HepG2 (cell line): Measurements from ENCODE around the gene PLIN5. TPM values are rescaled to one million over a fixed set of nuclear protein-coding genes. Genes with fewer than 3 reads are reported as not detected.

Source experiments
- ATAC-seq: fragments of 200-7000 bp; cut with Tn5 transposase; 3 replicates; pipeline ENCODE4 v1.9.1; 2020; ENCODE audit warnings: mild to moderate bottlenecking, moderate library complexity
- BruUV-seq: library from RNA; stranded (reverse); fragments of 400-500 nt; replicated peaks from 2 replicates; lab custom pipeline; 2021; lab: Mats Ljungman, UMichigan
- CTCF ChIA-PET: fragments of 300-600 bp; formaldehyde crosslinking; extraction: SDS; loops from one replicate; lab custom pipeline; 2021; ENCODE audit warnings: low total read pairs, inconsistent platforms, low intra/inter-chr PET ratio; lab: Yijun Ruan, JAX
- POLR2A ChIA-PET: fragments of 350-600 bp; sonication (Branson Sonifier 250); formaldehyde crosslinking; loops from one replicate; lab custom pipeline; 2020; ENCODE audit warnings: antibody characterized with exemption, inconsistent platforms; lab: Yijun Ruan, JAX
- DNase-seq: peaks from one replicate; pipeline ENCODE4 v3.0.0-alpha.2; 2015; ENCODE audit warnings: low spot score
- FAIRE-seq: peaks from 3 replicates; lab custom pipeline; 2011; peaks lifted over from hg19 to GRCh38; lab: Jason Lieb, UNC
- H2AFZ ChIP-seq: one replicate; pipeline ENCODE4 v1.6.1; 2011; ENCODE audit warnings: low read length, inconsistent platforms
- H3K27ac ChIP-seq: fragments of 300-600 bp; 3 replicates; pipeline ENCODE4 v1.8.0; 2011; ENCODE audit warnings: mixed run types, mild to moderate bottlenecking, mixed read lengths, low read length, inconsistent platforms; ENCODE audit not compliant: insufficient read depth; ENCODE audit errors: extremely low read length
- H3K27me3 ChIP-seq, 2 experiments: fragments of 200-600 bp in 1 of 2; 2 replicates in 1 of 2; 3 replicates in 1 of 2; pipeline versions ENCODE4 v1.6.0 to v1.8.0; 2011; ENCODE audit warnings: low read length in 2 of 2, mild to moderate bottlenecking in 2 of 2, moderate library complexity in 2 of 2, inconsistent platforms in 1 of 2; ENCODE audit not compliant: insufficient read depth in 2 of 2, control insufficient read depth in 1 of 2
- H3K36me3 ChIP-seq, 2 experiments: fragments of 200-600 bp in 1 of 2; replicated peaks in 1 of 2; 2 replicates in 1 of 2; 3 replicates in 1 of 2; pipeline versions ENCODE4 v1.5.1 to v1.8.0; 2011; ENCODE audit warnings: low read length in 2 of 2, inconsistent platforms in 1 of 2; ENCODE audit not compliant: insufficient read depth in 2 of 2, control insufficient read depth in 1 of 2
- H3K4me1 ChIP-seq: 2 replicates; pipeline ENCODE4 v1.5.1; 2012; ENCODE audit warnings: low read length, inconsistent platforms; ENCODE audit not compliant: insufficient read depth
- H3K4me2 ChIP-seq: 2 replicates; pipeline ENCODE4 v1.6.0; 2011; ENCODE audit warnings: low read depth, low read length, inconsistent platforms
- H3K4me3 ChIP-seq, 3 experiments: fragments of 200-600 bp in 1 of 3; sonication (generic), shearing (Covaris generic) in 1 of 3; replicated peaks in 1 of 3; 2 replicates each; pipeline ENCODE4 v1.5.1; 2011 to 2016; ENCODE audit warnings: low read length in 3 of 3, inconsistent platforms in 2 of 3, low read depth in 2 of 3, mild to moderate bottlenecking in 2 of 3, control low read depth in 1 of 3, mixed read lengths in 1 of 3; ENCODE audit not compliant: insufficient read depth in 1 of 3
- H3K79me2 ChIP-seq: one replicate; pipeline ENCODE4 v1.6.1; 2011; ENCODE audit warnings: low read length, inconsistent platforms; ENCODE audit not compliant: insufficient read depth
- H3K9ac ChIP-seq: 2 replicates; pipeline ENCODE4 v1.6.0; 2011; ENCODE audit warnings: mild to moderate bottlenecking, low read depth, low read length, inconsistent platforms; ENCODE audit not compliant: insufficient read depth
- H3K9me3 ChIP-seq: 2 replicates; pipeline ENCODE4 v1.5.1; 2012; ENCODE audit warnings: mild to moderate bottlenecking, low read length
- H4K20me1 ChIP-seq: 2 replicates; pipeline ENCODE4 v1.6.0; 2011; ENCODE audit warnings: inconsistent platforms, mild to moderate bottlenecking, low read length, moderate library complexity; ENCODE audit not compliant: insufficient read depth
- ARNT ChIP-seq: fragments of 450-650 bp; IDR thresholded peaks from 2 replicates; pipeline ENCODE4 v1.6.1; 2017
- ATM ChIP-seq: fragments of 450-650 bp; IDR thresholded peaks from 2 replicates; pipeline ENCODE4 v1.7.1; 2017; ENCODE audit warnings: mild to moderate bottlenecking, borderline replicate concordance
- CENPX ChIP-seq: sonication (generic); formaldehyde crosslinking; IDR thresholded peaks from 2 replicates; pipeline ENCODE4 v1.9.0; 2021; ENCODE audit warnings: mild to moderate bottlenecking, missing genetic modification reagents, moderate library complexity
- CSRNP2 ChIP-seq: sonication (generic); formaldehyde crosslinking; conservative IDR thresholded peaks from 2 replicates; pipeline ENCODE4 v1.8.0; 2022; ENCODE audit warnings: low read depth, missing genetic modification reagents
- GABPA ChIP-seq, 2 experiments: IDR thresholded peaks; 2 replicates each; pipeline ENCODE4 v1.6.1; 2011 to 2016; ENCODE audit warnings: low read depth in 2 of 2, low read length in 1 of 2, missing biosample characterization in 1 of 2, missing genetic modification characterization in 1 of 2
- GATAD1 ChIP-seq: IDR thresholded peaks from 2 replicates; pipeline ENCODE4 v1.6.1; 2016; ENCODE audit warnings: missing genetic modification reagents, missing compliant biosample characterization
- HCFC1 ChIP-seq: fragments of 150-350 bp; IDR thresholded peaks from 2 replicates; pipeline ENCODE4 v1.6.1; 2014; ENCODE audit warnings: low read depth, low read length
- JUND ChIP-seq: sonication (generic); formaldehyde crosslinking; IDR thresholded peaks from 2 replicates; pipeline ENCODE4 v1.8.0; 2022; ENCODE audit warnings: mild to moderate bottlenecking, missing genetic modification reagents
- KMT2B ChIP-seq: IDR thresholded peaks from 2 replicates; pipeline ENCODE4 v1.6.1; 2016; ENCODE audit warnings: missing genetic modification reagents, missing compliant biosample characterization
- NR2F1 ChIP-seq, 2 experiments: fragments of 450-650 bp in 1 of 2; formaldehyde crosslinking in 1 of 2; IDR thresholded peaks; 2 replicates each; pipeline versions ENCODE4 v1.5.0 to v1.6.1; 2016 to 2020; ENCODE audit warnings: mild to moderate bottlenecking in 1 of 2, missing compliant biosample characterization in 1 of 2, missing genetic modification reagents in 1 of 2, moderate library complexity in 1 of 2
- PCBP2 ChIP-seq: fragments of 200-400 bp; formaldehyde crosslinking; optimal IDR thresholded peaks from 2 replicates; pipeline ENCODE3; 2018; ENCODE audit warnings: low read length, low read depth; ENCODE audit not compliant: poor library complexity, severe bottlenecking
- SCMH1 ChIP-seq: sonication (generic); formaldehyde crosslinking; IDR thresholded peaks from 2 replicates; pipeline ENCODE4 v1.9.0; 2021; ENCODE audit warnings: missing genetic modification reagents, mild to moderate bottlenecking, borderline replicate concordance
- TBL1XR1 ChIP-seq: fragments of 150-350 bp; IDR thresholded peaks from 2 replicates; pipeline ENCODE4 v1.6.1; 2014; ENCODE audit warnings: borderline replicate concordance, low read length; ENCODE audit not compliant: partially characterized antibody
- TFE3 ChIP-seq: IDR thresholded peaks from 2 replicates; pipeline ENCODE4 v1.6.1; 2016
- ZFP36 ChIP-seq: fragments of 150-350 bp; IDR thresholded peaks from 2 replicates; pipeline ENCODE4 v1.6.1; 2018; ENCODE audit warnings: borderline replicate concordance, low read length, low read depth; ENCODE audit not compliant: partially characterized antibody
- ZNF232 ChIP-seq: sonication (generic); formaldehyde crosslinking; IDR thresholded peaks from 2 replicates; pipeline ENCODE4 v1.4.0; 2020; ENCODE audit warnings: missing genetic modification reagents, borderline replicate concordance
- ZNF44 ChIP-seq: sonication (generic); formaldehyde crosslinking; IDR thresholded peaks from 2 replicates; pipeline ENCODE4 v1.5.1; 2020; ENCODE audit warnings: mild to moderate bottlenecking, missing genetic modification reagents
- ZNF629 ChIP-seq: sonication (generic); formaldehyde crosslinking; conservative IDR thresholded peaks from 2 replicates; pipeline ENCODE4 v1.5.0; 2020; ENCODE audit warnings: missing genetic modification reagents
- WGBS: methylation state at CpG from one replicate; pipeline ENCODE4 v1.1.6; 2017; ENCODE audit warnings: low lambda C conversion rate; 5-methylcytosine and 5-hydroxymethylcytosine counted together
- in situ Hi-C: cut with HindIII; loops from 2 replicates; pipeline ENCODE4 v1.10.0; 2017; ENCODE audit warnings: low pct_unique_long_range_greater_than_20kb; ENCODE audit not compliant: extremely low pct_ligation_motif_present
- intact Hi-C: fragments of 100-400 bp; cut with micrococcal nuclease; formaldehyde crosslinking; loops from one replicate; pipeline ENCODE4 v1.10.0; 2022; ENCODE audit not compliant: unreplicated experiment
- polyA plus RNA-seq, 8 experiments: library from polyadenylated mRNA; depleted of rRNA in 3 of 8; stranded (reverse) in 7 of 8; unstranded in 1 of 8; fragments of >200 nt; fragmentation: Illumina TruSeq in 4 of 8; extraction: Trizol in 4 of 8; gene quantifications; 2 replicates each; pipeline versions ENCODE4 v1.2.1 to v1.2.3, GENCODE V29; 2011 to 2016; ENCODE audit warnings: low read depth in 4 of 8, missing spikeins in 1 of 8, mixed read lengths in 1 of 8; ENCODE audit not compliant: insufficient read depth in 1 of 8
- total RNA-seq, 5 experiments: library from RNA; depleted of rRNA; stranded (reverse); fragments of >200 nt; fragmentation: Illumina TruSeq; extraction: Trizol; gene quantifications; 2 replicates each; pipeline ENCODE4 v1.2.3, GENCODE V29; 2016; ENCODE audit warnings: low read depth in 1 of 5

Gene PLIN5
- total and polyA plus RNA-seq, 2 of the 13 experiments (the other 11 are each of a cell fraction or from before 2014, with no cell fraction given): 1.8 to 4.8 TPM

DNA sequence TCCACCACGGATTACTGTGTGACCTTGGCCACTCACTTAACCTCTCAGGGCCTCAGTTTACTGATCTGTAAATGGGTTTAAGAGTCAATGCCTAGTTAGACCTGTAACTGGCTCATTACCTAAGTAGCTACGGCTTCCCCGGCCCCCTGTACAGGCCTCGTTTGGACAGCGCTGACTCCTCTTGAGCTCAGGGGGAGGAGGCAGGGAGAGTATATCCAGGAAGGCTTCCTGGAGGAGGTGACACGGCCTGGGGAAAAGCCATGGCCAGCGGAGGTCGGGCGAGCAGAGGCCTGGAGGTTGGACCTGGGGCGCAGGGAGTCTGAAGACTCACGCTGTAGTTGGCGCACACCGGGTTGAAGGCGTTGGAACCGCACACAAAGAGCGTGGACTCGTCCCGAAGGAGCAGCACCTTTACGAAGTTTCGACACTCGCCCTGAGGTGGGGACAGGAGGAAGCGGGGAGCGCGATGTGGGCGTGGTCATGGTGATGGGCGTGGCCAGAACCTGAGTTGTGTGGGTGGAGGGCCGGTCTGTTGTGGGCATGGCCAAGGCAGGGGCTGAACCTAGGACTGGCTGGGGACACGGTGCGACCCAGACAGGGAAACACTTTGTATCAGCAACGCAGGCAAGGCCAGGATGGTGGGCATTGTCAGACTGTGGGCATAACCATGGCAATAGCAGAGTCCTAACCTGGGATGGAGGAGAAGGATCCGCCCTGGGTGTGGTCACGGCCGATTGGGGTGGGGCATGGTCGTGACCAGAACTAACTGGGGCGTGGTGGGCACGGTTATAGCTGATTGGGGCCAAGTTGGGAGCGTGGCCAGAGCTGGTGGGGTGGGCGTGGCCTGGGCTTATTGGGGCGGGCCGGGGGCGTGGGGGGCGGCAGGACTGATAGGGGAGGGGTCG lies 20.9 kb upstream of the PLIN5 start (continued):
- TF ChIP-seq NR2F1 (CRISPR knock-in tag; IDR thresholded peaks at IDR 0.05): no peak
- peak; percentile 75 for TF ChIP-seq ZNF629 (CRISPR knock-in tag)
- no peak for TF ChIP-seq ZNF44 (CRISPR knock-in tag)
- no peak for TF ChIP-seq TBL1XR1
- TF ChIP-seq PCBP2: no peak
- TF ChIP-seq ZFP36: peak; percentile 61
- no peak for TF ChIP-seq GATAD1 (CRISPR knock-in tag)

- intact Hi-C loops: no loop called here
- H3K9ac ChIP-seq: no peak overlapping the region
- H4K20me1 ChIP-seq: peaks cover 9% of the 10 kb centered on the region; the same call in 1 of the 2 replicates
- H3K4me3 ChIP-seq: no peak overlapping the region
- H3K36me3 ChIP-seq: peaks cover 46 to 73% of the 10 kb centered on the region in 2 experiments
- FAIRE-seq (no peak), DNase-seq (no peak), ATAC-seq (no peak)
- ChIA-PET POLR2A (interaction anchor here (1.4 kb wide), 1 partner anchor 20 kb away, joined by 4 read pairs; the partner anchor contains the start of gene PLIN5), CTCF (no interaction called here)
- H3K79me2 ChIP-seq: peaks cover 3% of the 10 kb centered on the region
- H3K27me3 ChIP-seq: no peaks in the 10 kb centered on the region
- H3K27ac ChIP-seq: no peak overlapping the region
- TF ChIP-seq TFE3 (no peak), KMT2B (no peak), JUND (no peak), ARNT (no peak), SCMH1 (no peak), ZNF629 (CRISPR knock-in tag) (no peak), ATM (no peak), CENPX (CRISPR knock-in tag) (no peak), HCFC1 (no peak), CSRNP2 (no peak), GABPA (IDR thresholded peaks at IDR 0.05; ENCODE audit: low read depth, low read length) (no peak), GABPA (CRISPR knock-in tag; IDR thresholded peaks at IDR 0.05; ENCODE audit: low read depth) (no peak), ZNF232 (CRISPR knock-in tag) (no peak)
- no TSS peak for BruUV-seq
- no peaks in the 10 kb centered on the region for H3K4me1 ChIP-seq
- no peak overlapping the region for H3K4me2 ChIP-seq
- in situ Hi-C loops: no loop called here
- H3K9me3 ChIP-seq: no peaks in the 10 kb centered on the region
- H2AFZ ChIP-seq: no peak overlapping the region
- WGBS: 97% methylated on average over 7 of the region's 7 CpGs
Measured at GRCh38 chr19:4554717-4555116, 19.7 kb upstream of the PLIN5 start.
